MCF 10A (cell line): ENCODE measurements around the gene KCNC4. TPM values are rescaled to one million over a fixed set of nuclear protein-coding genes. Genes with fewer than 3 reads are reported as not detected.
A peak's percentile ranks its signal among the peaks of the same experiment; 100 is the strongest.

ENCODE experiments used
- BruUV-seq: library from RNA; stranded (reverse); fragments of 400-500 nt; replicated peaks from 2 replicates; lab custom pipeline; 2021; lab: Mats Ljungman, UMichigan
- CTCF ChIA-PET: fragments of 300-600 bp; sonication (Branson Sonifier 250); formaldehyde crosslinking; extraction: SDS; loops from one replicate; lab custom pipeline; 2021; ENCODE audit warnings: antibody characterized with exemption, inconsistent platforms; lab: Yijun Ruan, JAX
- POLR2A ChIA-PET: fragments of 300-600, 350-650 bp; sonication (Branson Sonifier 250); formaldehyde crosslinking; extraction: SDS; loops from one replicate; lab custom pipeline; 2020; ENCODE audit warnings: antibody characterized with exemption, inconsistent platforms; lab: Yijun Ruan, JAX
- DNase-seq: peaks from one replicate; pipeline ENCODE4 v3.0.0-alpha.2; 2018; ENCODE audit not compliant: unreplicated experiment
- H3K27ac Mint-ChIP-seq: one replicate; pipeline ENCODE4 v1.8.0; 2022; ENCODE audit warnings: mild to moderate bottlenecking, low read depth, mixed read lengths; ENCODE audit not compliant: unreplicated experiment
- H3K27me3 Mint-ChIP-seq: one replicate; pipeline ENCODE4 v1.8.0; 2022; ENCODE audit warnings: mixed read lengths; ENCODE audit not compliant: insufficient read depth, unreplicated experiment
- H3K36me3 Mint-ChIP-seq: one replicate; pipeline ENCODE4 v1.8.0; 2022; ENCODE audit warnings: mild to moderate bottlenecking, moderate library complexity, mixed read lengths; ENCODE audit not compliant: insufficient read depth, unreplicated experiment
- H3K4me1 Mint-ChIP-seq: one replicate; pipeline ENCODE4 v1.8.0; 2022; ENCODE audit warnings: mixed read lengths; ENCODE audit not compliant: insufficient read depth, unreplicated experiment
- H3K4me3 Mint-ChIP-seq: one replicate; pipeline ENCODE4 v1.8.0; 2022; ENCODE audit warnings: mild to moderate bottlenecking, moderate library complexity, mixed read lengths; ENCODE audit not compliant: unreplicated experiment
- H3K9me3 Mint-ChIP-seq: one replicate; pipeline ENCODE4 v1.8.0; 2022; ENCODE audit warnings: mixed read lengths; ENCODE audit not compliant: unreplicated experiment
- CTCF ChIP-seq: fragments of 200-600 bp; IDR thresholded peaks from one replicate; pipeline ENCODE4 v1.8.0; 2022; ENCODE audit warnings: antibody characterized with exemption, mild to moderate bottlenecking; ENCODE audit not compliant: unreplicated experiment
- intact Hi-C: fragments of 100-400 bp; cut with micrococcal nuclease; formaldehyde crosslinking; loops from 2 replicates; pipeline ENCODE4 v1.14.1; 2022
- total RNA-seq: library from RNA; stranded (reverse); gene quantifications from 2 replicates; pipeline ENCODE4 v1.2.3, GENCODE V29; 2022

Gene KCNC4
- total RNA-seq, 1 experiment from 2014 or later, result 1.3 TPM

- no peaks in the 10 kb centered on the region for H3K9me3 Mint-ChIP-seq
- no peak for TF ChIP-seq CTCF
- no TSS peak for BruUV-seq
- peaks cover 5% of the 10 kb centered on the region for H3K4me1 Mint-ChIP-seq
- ChIA-PET POLR2A (interaction anchor here (0.7 kb wide), 1 partner anchor 96 kb away, joined by 3 read pairs; no protein-coding TSS in a partner anchor), CTCF (interaction anchor here (0.8 to 19.1 kb wide), 7 partner anchors 10 to 284 kb away, joined by 3 to 1128 read pairs (median 9); no protein-coding TSS in a partner anchor)
- H3K4me3 Mint-ChIP-seq, result peak overlapping the region; percentile 46
- no peak overlapping the region for H3K27ac Mint-ChIP-seq
- intact Hi-C loops, result no loop called here
- H3K36me3 Mint-ChIP-seq, result no peaks in the 10 kb centered on the region
- no peaks in the 10 kb centered on the region for H3K27me3 Mint-ChIP-seq
- DNase-seq, result no peak
Observed at GRCh38 chr1:110212169-110213142, 2.3 kb downstream of the KCNC4 start.

- POLR2A ChIA-PET, result no interaction called here
- intact Hi-C loops, result no loop called here
- Mint-ChIP-seq H3K4me3 (no peak overlapping the region), H3K27me3 (no peaks in the 10 kb centered on the region), H3K4me1 (peaks cover 5% of the 10 kb centered on the region), H3K27ac (no peak overlapping the region), H3K36me3 (no peaks in the 10 kb centered on the region), H3K9me3 (no peaks in the 10 kb centered on the region)
- BruUV-seq, result no TSS peak
- CTCF ChIA-PET, result interaction anchor here (0.9 to 19.1 kb wide), 6 partner anchors 10 to 283 kb away, joined by 3 to 1128 read pairs (median 17); no protein-coding TSS in a partner anchor
- DNase-seq, result no peak
- TF ChIP-seq CTCF, result no peak
Observed at GRCh38 chr1:110213143-110213540, 3.0 kb downstream of the KCNC4 start.

- Mint-ChIP-seq H3K36me3 (no peaks in the 10 kb centered on the region), H3K4me1 (peaks cover 5% of the 10 kb centered on the region), H3K4me3 (no peak overlapping the region), H3K27ac (no peak overlapping the region), H3K27me3 (no peaks in the 10 kb centered on the region), H3K9me3 (no peaks in the 10 kb centered on the region)
- ChIA-PET POLR2A (no interaction called here), CTCF (interaction anchor here (0.6 to 19.1 kb wide), 9 partner anchors 7 to 281 kb away, joined by 3 to 1128 read pairs (median 6); no protein-coding TSS in a partner anchor)
- DNase-seq, result no peak
- no peak for TF ChIP-seq CTCF
- BruUV-seq, result no TSS peak
- intact Hi-C loops, result no loop called here
Observed at GRCh38 chr1:110214454-110215404, 4.6 kb downstream of the KCNC4 start.
